Kidney epithelial cell (primary cell): Measurements from ENCODE around the gene RANBP3L. TPM values are rescaled to one million over a fixed set of nuclear protein-coding genes. Genes with fewer than 3 reads are reported as not detected.

Experiments
- DNase-seq: peaks from one replicate; pipeline ENCODE4 v3.0.0-alpha.2; 2010; ENCODE audit warnings: low read depth
- H3K27me3 ChIP-seq: 2 replicates; pipeline ENCODE4 v1.6.0; 2011; ENCODE audit warnings: low read length; ENCODE audit not compliant: control insufficient read depth, insufficient read depth
- H3K36me3 ChIP-seq: 2 replicates; pipeline ENCODE4 v1.5.1; 2011; ENCODE audit warnings: low read length; ENCODE audit not compliant: control insufficient read depth, insufficient read depth
- H3K4me3 ChIP-seq: 2 replicates; pipeline ENCODE4 v1.5.1; 2011; ENCODE audit warnings: low read depth, mild to moderate bottlenecking, control low read depth, low read length
- total RNA-seq: library from RNA; depleted of rRNA; stranded (reverse); fragments of >200 nt; gene quantifications from 2 replicates; pipeline ENCODE4 v1.2.3, GENCODE V29; 2015
- TF ChIP-seq, protein P1 (sequence below): IDR thresholded peaks from 2 replicates; pipeline ENCODE4 v1.5.1; 2011; ENCODE audit warnings: mild to moderate bottlenecking, moderate library complexity, low read length, control low read depth, inconsistent platforms; ENCODE audit not compliant: insufficient read depth, poor library complexity, severe bottlenecking

Gene RANBP3L
- total RNA-seq, 1 donor from 2014 or later, result not detected

- H3K27me3 ChIP-seq, result no peaks in the 10 kb centered on the region
- no peak overlapping the region for H3K4me3 ChIP-seq
- TF ChIP-seq, protein P1, sequence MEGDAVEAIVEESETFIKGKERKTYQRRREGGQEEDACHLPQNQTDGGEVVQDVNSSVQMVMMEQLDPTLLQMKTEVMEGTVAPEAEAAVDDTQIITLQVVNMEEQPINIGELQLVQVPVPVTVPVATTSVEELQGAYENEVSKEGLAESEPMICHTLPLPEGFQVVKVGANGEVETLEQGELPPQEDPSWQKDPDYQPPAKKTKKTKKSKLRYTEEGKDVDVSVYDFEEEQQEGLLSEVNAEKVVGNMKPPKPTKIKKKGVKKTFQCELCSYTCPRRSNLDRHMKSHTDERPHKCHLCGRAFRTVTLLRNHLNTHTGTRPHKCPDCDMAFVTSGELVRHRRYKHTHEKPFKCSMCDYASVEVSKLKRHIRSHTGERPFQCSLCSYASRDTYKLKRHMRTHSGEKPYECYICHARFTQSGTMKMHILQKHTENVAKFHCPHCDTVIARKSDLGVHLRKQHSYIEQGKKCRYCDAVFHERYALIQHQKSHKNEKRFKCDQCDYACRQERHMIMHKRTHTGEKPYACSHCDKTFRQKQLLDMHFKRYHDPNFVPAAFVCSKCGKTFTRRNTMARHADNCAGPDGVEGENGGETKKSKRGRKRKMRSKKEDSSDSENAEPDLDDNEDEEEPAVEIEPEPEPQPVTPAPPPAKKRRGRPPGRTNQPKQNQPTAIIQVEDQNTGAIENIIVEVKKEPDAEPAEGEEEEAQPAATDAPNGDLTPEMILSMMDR, result no peak
- H3K36me3 ChIP-seq, result no peaks in the 10 kb centered on the region
- DNase-seq, result no peak
These were observed 73.2 kb downstream of the RANBP3L start for GRCh38 chr5:36228505-36228904.

DNA sequence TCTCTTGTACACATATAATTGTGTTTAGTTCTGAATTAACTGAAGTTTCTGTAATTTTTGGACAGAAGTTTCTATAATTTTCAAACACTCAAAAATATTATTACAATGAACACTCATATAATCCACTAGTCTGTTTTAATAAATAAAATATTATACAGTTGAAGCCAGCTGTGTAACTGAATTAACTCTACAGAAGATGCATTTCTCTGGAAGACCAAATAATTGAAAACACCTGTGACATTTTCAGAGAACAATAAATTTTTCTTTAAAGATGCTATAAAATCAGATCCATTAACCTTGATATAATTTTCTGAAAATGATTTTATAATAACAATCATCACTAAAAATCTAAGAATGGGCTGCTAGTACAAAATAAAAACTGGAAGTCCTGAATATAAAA, 74.7 kb downstream of the RANBP3L start:
- H3K27me3 ChIP-seq, result no peaks in the 10 kb centered on the region
- H3K4me3 ChIP-seq, result no peak overlapping the region
- no peaks in the 10 kb centered on the region for H3K36me3 ChIP-seq
- TF ChIP-seq, protein P1, result no peak
- no peak for DNase-seq

GRCh38 chr5:36222620-36223019, 79.1 kb downstream of the RANBP3L start:
- Histone ChIP-seq H3K36me3 (no peaks in the 10 kb centered on the region), H3K4me3 (no peak overlapping the region), H3K27me3 (no peaks in the 10 kb centered on the region)
- TF ChIP-seq, protein P1, result no peak
- DNase-seq, result no peak

DNA sequence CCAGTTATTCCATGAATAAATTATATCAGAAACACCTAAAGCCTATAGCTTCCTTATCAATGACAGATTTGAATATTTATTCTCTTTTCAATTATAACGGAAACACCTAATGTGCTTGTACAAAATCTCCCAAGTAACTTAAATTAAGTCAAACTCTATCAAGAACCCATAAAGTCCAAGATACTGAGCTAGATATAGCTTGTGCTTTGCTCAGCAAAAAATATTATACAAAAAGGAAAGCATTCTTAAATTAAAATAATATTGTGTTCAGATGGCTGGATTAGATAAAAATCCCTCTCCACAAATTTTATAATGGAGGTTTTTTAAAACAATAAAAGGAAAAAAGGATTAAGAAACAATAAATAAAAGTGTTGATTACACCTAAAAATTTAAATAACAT, 83.7 kb downstream of the RANBP3L start:
- Histone ChIP-seq H3K27me3 (no peaks in the 10 kb centered on the region), H3K4me3 (no peak overlapping the region), H3K36me3 (no peaks in the 10 kb centered on the region)
- TF ChIP-seq, protein P1, result no peak
- no peak for DNase-seq

- TF ChIP-seq, protein P1, result no peak
- no peak for DNase-seq
- no peaks in the 10 kb centered on the region for H3K36me3 ChIP-seq
- H3K27me3 ChIP-seq, result no peaks in the 10 kb centered on the region
- no peak overlapping the region for H3K4me3 ChIP-seq
These were observed 84.1 kb downstream of the RANBP3L start for GRCh38 chr5:36217567-36217966.

- no peak for DNase-seq
- TF ChIP-seq, protein P1, result no peak
- Histone ChIP-seq H3K27me3 (no peaks in the 10 kb centered on the region), H3K36me3 (no peaks in the 10 kb centered on the region), H3K4me3 (no peak overlapping the region)
These were observed 85.8 kb downstream of the RANBP3L start for GRCh38 chr5:36215910-36216309.
